ENCODE measurements around the gene ALKBH5.
A peak's percentile ranks its signal among the peaks of the same experiment; 100 is the strongest.

The ALKBH5 gene

GRCh38 chr17:18247613-18248001 lies 64.0 kb downstream of the ALKBH5 start:
- no peak overlapping the region for H3K4me3 ChIP-seq (ENCODE audit: low read depth, low read length)
- ChIA-PET POLR2A (interaction anchor here (0.6 to 3.7 kb wide), 6 partner anchors 10 to 98 kb away, joined by 3 to 12 read pairs (median 4); partner anchors contain the start of genes ALKBH5 and MIEF2), CTCF (interaction anchor here (0.6 to 1.4 kb wide), 8 partner anchors 9 to 1584 kb away, joined by 3 to 5 read pairs (median 3); no protein-coding TSS in a partner anchor)
- TF ChIP-seq REST (tag by site-specific recombination; IDR thresholded peaks at IDR 0.05), result no peak
- 0 out of 2 replicates have a peak, but pooled peaks have one; percentile 31 for TF ChIP-seq ZNF600 (tag by site-specific recombination; IDR thresholded peaks at IDR 0.05)
- no peaks in the 10 kb centered on the region for H3K9me3 ChIP-seq (ENCODE audit: control insufficient read depth, insufficient read depth, low read depth, low read length)
- H3K36me3 ChIP-seq (ENCODE audit: control insufficient read depth in 2 of 2, insufficient read depth in 1 of 2, low read length in 2 of 2), result peaks cover 10 to 88% of the 10 kb centered on the region in 2 experiments; a peak in 2 of 3 replicates
- no peak overlapping the region for H3K27ac ChIP-seq (ENCODE audit: extremely low read depth, low read depth, low read length)
- H3K4me1 ChIP-seq (ENCODE audit: control insufficient read depth, insufficient read depth, low read length), result no peaks in the 10 kb centered on the region

GRCh38 chr17:18248300-18248731 lies 64.7 kb downstream of the ALKBH5 start:
- no peak overlapping the region for H3K4me3 ChIP-seq (ENCODE audit: low read depth, low read length)
- H3K27ac ChIP-seq (ENCODE audit: extremely low read depth, low read depth, low read length), result no peak overlapping the region
- no peaks in the 10 kb centered on the region for H3K4me1 ChIP-seq (ENCODE audit: control insufficient read depth, insufficient read depth, low read length)
- no peaks in the 10 kb centered on the region for H3K9me3 ChIP-seq (ENCODE audit: control insufficient read depth, insufficient read depth, low read depth, low read length)
- peaks cover 10 to 90% of the 10 kb centered on the region in 2 experiments; a peak in 2 of 3 replicates for H3K36me3 ChIP-seq (ENCODE audit: control insufficient read depth in 2 of 2, insufficient read depth in 1 of 2, low read length in 2 of 2)
- no peak for TF ChIP-seq ZNF561 (tag by site-specific recombination; IDR thresholded peaks at IDR 0.05; ENCODE audit: borderline replicate concordance)
- TF ChIP-seq ZNF280D (tag by site-specific recombination; IDR thresholded peaks at IDR 0.05), result no peak
- TF ChIP-seq ZNF660 (tag by site-specific recombination; IDR thresholded peaks at IDR 0.05), result peak; percentile 21; the same call in 1 of the 2 replicates
- peak; percentile 15; the same call in 1 of the 2 replicates for TF ChIP-seq ZNF692 (tag by site-specific recombination; IDR thresholded peaks at IDR 0.05)
- no peak for TF ChIP-seq ZBTB11 (tag by site-specific recombination; conservative IDR thresholded peaks at IDR 0.05; ENCODE audit: low read depth)
- TF ChIP-seq ZNF2 (tag by site-specific recombination; IDR thresholded peaks at IDR 0.05), result peak; percentile 32; the same call in 1 of the 2 replicates
- peak; percentile 44; the same call in 1 of the 2 replicates for TF ChIP-seq ZBTB17 (tag by site-specific recombination; IDR thresholded peaks at IDR 0.05)
- 0 out of 2 replicates have a peak, but pooled peaks have one; percentile 11 for TF ChIP-seq ZNF600 (tag by site-specific recombination; IDR thresholded peaks at IDR 0.05)
- no peak for TF ChIP-seq ZSCAN30 (tag by site-specific recombination; IDR thresholded peaks at IDR 0.05)
- peak; percentile 98 for TF ChIP-seq ZNF654 (tag by site-specific recombination; IDR thresholded peaks at IDR 0.05; ENCODE audit: low read depth)
- 0 out of 2 replicates have a peak, but pooled peaks have one; percentile 8 for TF ChIP-seq KLF8 (tag by site-specific recombination; IDR thresholded peaks at IDR 0.05)
- TF ChIP-seq KLF17 (tag by site-specific recombination; IDR thresholded peaks at IDR 0.05), result peak; percentile 42; the same call in 1 of the 2 replicates
- peak; percentile 68 for TF ChIP-seq CTCF (tag by site-specific recombination; IDR thresholded peaks at IDR 0.05)
- TF ChIP-seq ZFP69B (tag by site-specific recombination; IDR thresholded peaks at IDR 0.05), result peak; percentile 21; the same call in 1 of the 2 replicates
- CTCF ChIA-PET, result interaction anchor here (0.6 to 1.4 kb wide), 8 partner anchors 23 to 711 kb away, joined by 3 to 5 read pairs (median 4); no protein-coding TSS in a partner anchor
- POLR2A ChIA-PET, result interaction anchor here (1.4 to 3.7 kb wide), 4 partner anchors 9 to 20 kb away, joined by 3 to 12 read pairs (median 6); partner anchors contain the start of gene MIEF2

Measured in HEK293 (cell line).